Measurements from ENCODE around the gene TAS2R20. TPM values are rescaled to one million over a fixed set of nuclear protein-coding genes. Genes with fewer than 3 reads are reported as not detected.
"Not testable (repeated sequence)": the region's sequence is repeated elsewhere in the genome, so short reads cannot be mapped to it uniquely, and the experiment has no call there.

Gene TAS2R20, protein sequence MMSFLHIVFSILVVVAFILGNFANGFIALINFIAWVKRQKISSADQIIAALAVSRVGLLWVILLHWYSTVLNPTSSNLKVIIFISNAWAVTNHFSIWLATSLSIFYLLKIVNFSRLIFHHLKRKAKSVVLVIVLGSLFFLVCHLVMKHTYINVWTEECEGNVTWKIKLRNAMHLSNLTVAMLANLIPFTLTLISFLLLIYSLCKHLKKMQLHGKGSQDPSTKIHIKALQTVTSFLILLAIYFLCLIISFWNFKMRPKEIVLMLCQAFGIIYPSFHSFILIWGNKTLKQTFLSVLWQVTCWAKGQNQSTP
- total RNA-seq, result 1 to 10 TPM in 3 of 4 donors, under 1 TPM in 1; 0.78 to 4.6 (median 1.3) TPM

DNA sequence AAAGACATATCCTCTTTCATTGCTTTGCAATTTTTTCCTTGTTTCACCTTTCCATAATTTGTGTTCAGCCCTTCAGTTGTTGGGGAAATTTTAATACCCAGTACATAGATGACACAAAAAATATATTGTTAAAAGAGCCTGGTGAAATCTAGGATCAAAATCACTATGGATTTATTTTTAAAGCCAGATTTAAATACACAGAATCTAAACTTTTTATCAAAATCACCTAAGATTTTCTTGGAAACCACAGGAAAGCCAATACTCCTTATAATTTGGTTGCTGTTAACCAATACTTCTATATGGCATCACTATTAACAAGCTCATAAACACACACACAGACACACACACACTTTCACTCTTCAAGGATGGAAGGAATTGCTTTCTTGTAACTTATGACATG, at the start of gene TAS2R20:
Gene TAS2R20, minus strand, starts transcription at position 101 of the 400 bp plus-strand sequence. CDS start 429 bp downstream, outside the sequence.
- intact Hi-C loops (cut with DNase I), result no loop called here
- Histone ChIP-seq H3K27ac (replicated peaks in 1 of 4) (no peak within 1 kb of the TSS), H3K4me3 (no peak within 1 kb of the TSS), H3K4me1 (no peaks in the 10 kb centered on the region), H3K36me3 (peaks cover 0 to 5% (median 0%) of the 10 kb centered on the region in 4 donors), H3K27me3 (no peaks in the 10 kb centered on the region), H3K9me3 (no peaks in the 10 kb centered on the region)
- TF ChIP-seq, protein P1, sequence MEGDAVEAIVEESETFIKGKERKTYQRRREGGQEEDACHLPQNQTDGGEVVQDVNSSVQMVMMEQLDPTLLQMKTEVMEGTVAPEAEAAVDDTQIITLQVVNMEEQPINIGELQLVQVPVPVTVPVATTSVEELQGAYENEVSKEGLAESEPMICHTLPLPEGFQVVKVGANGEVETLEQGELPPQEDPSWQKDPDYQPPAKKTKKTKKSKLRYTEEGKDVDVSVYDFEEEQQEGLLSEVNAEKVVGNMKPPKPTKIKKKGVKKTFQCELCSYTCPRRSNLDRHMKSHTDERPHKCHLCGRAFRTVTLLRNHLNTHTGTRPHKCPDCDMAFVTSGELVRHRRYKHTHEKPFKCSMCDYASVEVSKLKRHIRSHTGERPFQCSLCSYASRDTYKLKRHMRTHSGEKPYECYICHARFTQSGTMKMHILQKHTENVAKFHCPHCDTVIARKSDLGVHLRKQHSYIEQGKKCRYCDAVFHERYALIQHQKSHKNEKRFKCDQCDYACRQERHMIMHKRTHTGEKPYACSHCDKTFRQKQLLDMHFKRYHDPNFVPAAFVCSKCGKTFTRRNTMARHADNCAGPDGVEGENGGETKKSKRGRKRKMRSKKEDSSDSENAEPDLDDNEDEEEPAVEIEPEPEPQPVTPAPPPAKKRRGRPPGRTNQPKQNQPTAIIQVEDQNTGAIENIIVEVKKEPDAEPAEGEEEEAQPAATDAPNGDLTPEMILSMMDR (IDR thresholded peaks at IDR 0.05), result no peak
- TF ChIP-seq EP300 (IDR thresholded peaks at IDR 0.05), result no peak
- TF ChIP-seq POLR2AphosphoS5 (IDR thresholded peaks at IDR 0.05), result no peak
- no peak for TF ChIP-seq POLR2A (IDR thresholded peaks at IDR 0.05; ENCODE audit: low read depth)
- no peak for DNase-seq (ENCODE audit: extremely low spot score)

DNA sequence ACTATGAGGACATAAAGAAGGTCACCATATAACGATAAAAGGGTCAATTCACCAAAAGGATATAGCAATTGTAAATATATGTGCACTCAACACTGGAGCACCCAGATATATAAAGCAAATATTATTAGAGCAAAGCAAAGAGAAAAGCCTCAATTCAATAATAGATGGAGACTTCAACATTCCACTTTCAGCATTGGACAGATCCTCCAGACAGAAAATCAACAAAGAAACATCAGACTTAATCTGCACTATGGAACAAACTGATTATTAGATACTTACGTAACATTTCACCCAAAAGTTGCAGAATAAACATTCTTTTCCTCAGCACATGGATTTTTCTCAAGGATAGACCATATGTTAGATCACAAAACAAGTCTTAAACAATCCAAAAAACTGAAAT, 43.3 kb upstream of the TAS2R20 start:
- H3K4me1 ChIP-seq; H3K4me3 ChIP-seq; intact Hi-C loops (cut with DNase I); H3K27me3 ChIP-seq; H3K9me3 ChIP-seq; H3K36me3 ChIP-seq; H3K27ac ChIP-seq (replicated peaks in 1 of 4); DNase-seq (ENCODE audit: extremely low spot score): not testable (repeated sequence)
- WGBS, result 92% methylated on average over 2 of the region's 2 CpGs

DNA sequence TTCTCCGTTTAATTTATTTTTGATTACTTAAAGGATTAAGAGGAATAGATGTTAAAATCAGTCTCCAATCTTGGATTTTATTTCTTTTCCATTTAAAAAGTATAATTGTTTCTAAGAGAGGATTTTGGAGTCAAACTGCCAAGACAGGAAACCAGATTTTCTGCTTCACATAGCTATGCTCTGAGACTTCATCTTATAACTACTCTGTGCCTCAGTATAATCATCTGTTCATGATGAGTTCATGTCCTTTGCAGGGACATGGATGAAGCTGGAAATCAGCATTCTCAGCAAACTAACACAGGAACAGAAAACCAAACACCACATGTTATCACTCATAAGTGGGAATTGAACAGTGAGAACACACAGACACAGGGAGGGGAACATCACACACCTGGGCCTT, 42.1 kb upstream of the TAS2R20 start:
- no peak overlapping the region for H3K4me3 ChIP-seq
- no peaks in the 10 kb centered on the region for H3K27me3 ChIP-seq
- intact Hi-C loops (cut with DNase I), result no loop called here
- TF ChIP-seq POLR2A (IDR thresholded peaks at IDR 0.05; ENCODE audit: low read depth), result no peak
- TF ChIP-seq POLR2AphosphoS5 (IDR thresholded peaks at IDR 0.05), result no peak
- no peak for TF ChIP-seq EP300 (IDR thresholded peaks at IDR 0.05)
- TF ChIP-seq, protein P1 (IDR thresholded peaks at IDR 0.05), result no peak
- no peak overlapping the region for H3K27ac ChIP-seq (replicated peaks in 1 of 4)
- DNase-seq (ENCODE audit: extremely low spot score), result no peak
- peaks cover 0 to 8% (median 0%) of the 10 kb centered on the region in 4 donors for H3K36me3 ChIP-seq
- H3K4me1 ChIP-seq, result peaks cover 0 to 4% (median 0%) of the 10 kb centered on the region in 4 donors
- H3K9me3 ChIP-seq, result no peaks in the 10 kb centered on the region
- 66% methylated on average over 1 of the region's 1 CpG for WGBS

GRCh38 chr12:11039171-11039570, 41.1 kb upstream of the TAS2R20 start:
- no peaks in the 10 kb centered on the region for H3K9me3 ChIP-seq
- peaks cover 0 to 4% (median 0%) of the 10 kb centered on the region in 4 donors for H3K4me1 ChIP-seq
- TF ChIP-seq EP300 (IDR thresholded peaks at IDR 0.05), result no peak
- TF ChIP-seq, protein P1 (IDR thresholded peaks at IDR 0.05), result no peak
- no peak for TF ChIP-seq POLR2AphosphoS5 (IDR thresholded peaks at IDR 0.05)
- no peak for TF ChIP-seq POLR2A (IDR thresholded peaks at IDR 0.05; ENCODE audit: low read depth)
- WGBS, result 52% methylated on average over 3 of the region's 3 CpGs
- DNase-seq (ENCODE audit: extremely low spot score), result no peak
- intact Hi-C loops (cut with DNase I), result loop anchor here (1.0 kb wide), 1 partner anchor 26 kb away; no protein-coding TSS in a partner anchor
- H3K27me3 ChIP-seq, result no peaks in the 10 kb centered on the region
- no peaks in the 10 kb centered on the region for H3K36me3 ChIP-seq
- no peak overlapping the region for H3K27ac ChIP-seq (replicated peaks in 1 of 4)
- H3K4me3 ChIP-seq, result no peak overlapping the region

DNA sequence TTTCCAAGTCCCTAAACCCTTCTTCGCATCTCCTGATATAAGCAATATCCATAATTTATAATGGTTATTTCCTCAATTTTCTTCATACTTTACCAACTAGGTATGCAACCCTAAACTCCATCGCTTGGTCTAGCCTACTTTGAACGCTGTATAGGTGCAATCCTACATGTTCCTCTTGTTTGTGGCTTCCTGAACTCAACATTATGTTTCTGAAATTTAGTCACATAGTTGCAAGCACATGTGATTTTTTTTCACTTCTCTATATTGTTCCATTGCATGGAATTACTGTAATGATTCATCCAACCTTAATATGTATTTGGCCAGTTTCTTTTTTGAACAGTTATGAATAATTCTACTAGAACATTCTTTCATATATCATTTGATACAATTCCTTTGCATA, 35.9 kb upstream of the TAS2R20 start:
- WGBS, result 94% methylated on average over 1 of the region's 3 CpGs
- DNase-seq (ENCODE audit: extremely low spot score); H3K27ac ChIP-seq (replicated peaks in 1 of 4); H3K9me3 ChIP-seq; H3K4me3 ChIP-seq; H3K27me3 ChIP-seq; intact Hi-C loops (cut with DNase I); H3K4me1 ChIP-seq; H3K36me3 ChIP-seq: not testable (repeated sequence)

GRCh38 chr12:11031307-11031706, 33.2 kb upstream of the TAS2R20 start, which contains the start of gene TAS2R31:
TSS of gene TAS2R31 (minus strand) at chr12:11031407. CDS start at chr12:11031335, 72 bp downstream.
- no peak for TF ChIP-seq POLR2AphosphoS5 (IDR thresholded peaks at IDR 0.05)
- TF ChIP-seq, protein P1 (IDR thresholded peaks at IDR 0.05), result no peak
- TF ChIP-seq POLR2A (IDR thresholded peaks at IDR 0.05; ENCODE audit: low read depth), result no peak
- TF ChIP-seq EP300 (IDR thresholded peaks at IDR 0.05), result no peak
- Histone ChIP-seq H3K9me3 (no peaks in the 10 kb centered on the region), H3K36me3 (peaks cover 0 to 15% (median 3%) of the 10 kb centered on the region in 4 donors), H3K4me1 (no peaks in the 10 kb centered on the region), H3K27ac (replicated peaks in 1 of 4) (no peak within 1 kb of the TSS), H3K27me3 (no peaks in the 10 kb centered on the region), H3K4me3 (no peak within 1 kb of the TSS)
- WGBS, result 90% methylated on average over 6 of the region's 6 CpGs
- no peak for DNase-seq (ENCODE audit: extremely low spot score)
- intact Hi-C loops (cut with DNase I), result no loop called here
